Activated naive CD4-positive, alpha-beta T cell (primary cell): ENCODE results near the gene EIF4E.
A peak's percentile ranks its signal among the peaks of the same experiment; 100 is the strongest.
"Not testable (repeated sequence)": the region's sequence is repeated elsewhere in the genome, so short reads cannot be mapped to it uniquely, and the experiment has no call there.

Source experiments
- DNase-seq, 4 experiments: peaks; one replicate each; lab custom pipeline; 2025; lab: John Stamatoyannopoulos, UW

EIF4E gene, protein sequence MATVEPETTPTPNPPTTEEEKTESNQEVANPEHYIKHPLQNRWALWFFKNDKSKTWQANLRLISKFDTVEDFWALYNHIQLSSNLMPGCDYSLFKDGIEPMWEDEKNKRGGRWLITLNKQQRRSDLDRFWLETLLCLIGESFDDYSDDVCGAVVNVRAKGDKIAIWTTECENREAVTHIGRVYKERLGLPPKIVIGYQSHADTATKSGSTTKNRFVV

DNA sequence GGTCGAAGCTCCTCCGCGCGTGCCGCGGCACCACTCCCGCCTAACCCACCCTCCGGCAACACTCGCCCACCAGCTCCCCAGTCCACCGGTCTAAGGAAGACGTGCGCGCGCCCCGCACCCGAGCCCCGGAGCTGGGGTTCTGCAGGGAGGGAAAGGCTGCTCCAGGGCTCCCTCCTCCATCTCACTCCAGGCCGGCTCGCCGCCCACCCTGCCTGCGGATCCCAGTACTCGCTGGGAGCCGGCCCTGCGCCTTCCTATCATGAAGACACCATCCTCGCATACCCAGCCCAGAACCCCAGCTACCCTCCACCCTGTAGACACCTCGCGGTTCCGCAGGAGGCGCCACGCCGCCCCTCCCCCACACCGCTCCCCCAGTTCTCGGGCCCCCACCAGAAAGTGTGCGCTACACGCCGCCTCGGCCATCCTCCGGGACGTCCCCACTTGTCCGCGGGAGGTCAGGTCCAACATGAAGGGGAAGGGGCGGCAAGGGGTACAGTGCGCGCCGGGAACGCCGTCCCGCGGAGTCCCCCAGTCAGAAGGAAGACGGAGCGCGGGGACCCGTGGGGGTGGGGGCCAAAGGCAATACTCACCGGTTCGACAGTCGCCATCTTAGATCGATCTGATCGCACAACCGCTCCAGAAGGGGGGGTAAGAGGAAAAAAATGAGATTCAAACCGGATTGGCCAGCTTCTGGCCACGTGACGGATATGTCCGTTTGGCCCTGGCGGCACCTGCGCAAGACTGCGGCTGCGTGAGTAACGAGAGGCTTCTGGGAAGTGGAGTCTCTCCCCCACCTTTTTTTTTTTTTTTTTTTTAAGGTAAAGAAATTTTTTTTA lies at the start of gene EIF4E:
TSS of gene EIF4E (minus strand) at position 629 of the 836 bp plus-strand sequence. CDS start at position 608, 21 bp downstream.
- DNase-seq: peak; percentile 85 to 94 (median 90)

DNA sequence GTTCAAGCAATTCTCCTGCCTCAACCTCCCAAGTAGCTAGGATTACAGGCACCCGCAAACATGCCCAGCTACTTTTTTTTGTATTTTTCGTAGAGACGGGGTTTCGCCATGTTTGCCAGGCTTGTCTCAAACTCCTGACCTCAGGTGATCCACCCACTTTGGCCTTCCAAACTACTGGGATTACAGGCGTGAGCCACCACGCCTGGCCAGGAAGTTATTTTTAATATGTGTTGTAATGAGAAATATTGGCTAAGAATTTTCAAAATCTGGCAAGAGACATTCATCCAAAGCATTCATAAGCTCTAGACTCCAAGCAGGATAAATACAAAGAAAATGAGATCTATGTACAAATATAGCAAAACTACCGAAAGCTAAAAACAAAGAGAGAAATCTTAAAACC lies 48.6 kb upstream of the EIF4E start:
- DNase-seq: no peak

DNA sequence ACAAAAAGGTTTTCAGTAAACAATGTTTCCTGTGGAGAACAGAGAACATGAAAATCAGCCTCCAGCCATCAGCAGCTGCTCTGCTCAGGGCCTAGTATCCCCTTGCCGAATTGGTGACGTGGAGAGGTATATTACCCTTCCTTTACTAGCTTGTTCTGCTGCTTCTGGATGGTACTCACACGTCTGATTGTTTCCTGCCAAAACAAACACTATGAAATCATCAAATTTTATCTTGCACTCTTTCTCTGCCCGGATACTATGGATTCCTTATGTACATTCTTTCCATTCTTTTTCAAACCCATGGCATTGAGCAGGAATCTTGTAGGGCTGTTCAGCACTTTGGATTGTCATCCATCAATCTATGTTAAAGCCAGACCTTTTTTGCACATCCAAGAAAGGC lies 47.8 kb upstream of the EIF4E start:
- DNase-seq: no peak

DNA sequence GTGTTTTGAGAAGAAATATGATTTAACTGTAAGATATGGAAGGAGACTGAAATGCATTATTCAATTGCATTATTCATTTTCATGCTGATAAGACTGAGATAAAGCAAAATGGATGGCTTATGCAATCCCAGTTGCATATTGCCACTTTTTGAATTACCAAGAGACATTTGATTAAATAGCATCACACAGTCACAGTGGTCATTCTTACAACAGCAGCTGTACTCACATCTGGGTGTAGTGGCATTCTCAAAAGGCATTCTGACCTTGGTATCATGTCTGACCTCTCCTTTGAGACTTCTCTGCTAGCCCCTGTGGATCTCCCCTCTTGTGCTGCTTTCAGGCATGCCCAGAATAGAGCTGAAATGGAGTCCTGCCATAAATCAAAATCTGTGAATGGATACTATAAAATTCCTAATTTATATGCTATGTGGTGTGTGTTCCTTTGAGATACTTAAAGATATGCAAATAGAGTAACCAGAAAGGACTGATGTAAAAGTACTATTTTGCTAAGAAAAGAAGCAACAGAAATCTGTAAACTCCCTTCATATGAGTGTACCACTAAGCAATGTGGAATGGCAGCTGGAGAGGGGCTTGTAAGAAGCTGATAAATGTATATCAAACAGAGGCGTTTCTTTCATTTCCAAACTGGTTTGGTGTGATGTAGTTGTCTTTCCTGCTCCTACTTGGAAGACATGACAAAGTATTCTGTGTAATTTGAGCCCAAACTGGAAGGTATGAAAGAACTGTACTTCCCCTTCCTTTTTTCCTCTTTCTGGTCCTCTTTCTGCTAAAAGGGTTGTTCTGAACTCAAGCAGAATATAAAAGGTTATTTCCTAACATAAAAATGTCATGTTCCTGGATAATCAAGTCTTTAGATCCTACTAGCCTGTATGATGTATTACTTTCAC lies 41.2 kb upstream of the EIF4E start:
- DNase-seq: no peak

- no peak for DNase-seq
These were observed 38.9 kb upstream of the EIF4E start for GRCh38 chr4:98967786-98968329.

GRCh38 chr4:98966926-98967325 lies 38.0 kb upstream of the EIF4E start:
- DNase-seq: no peak

DNA sequence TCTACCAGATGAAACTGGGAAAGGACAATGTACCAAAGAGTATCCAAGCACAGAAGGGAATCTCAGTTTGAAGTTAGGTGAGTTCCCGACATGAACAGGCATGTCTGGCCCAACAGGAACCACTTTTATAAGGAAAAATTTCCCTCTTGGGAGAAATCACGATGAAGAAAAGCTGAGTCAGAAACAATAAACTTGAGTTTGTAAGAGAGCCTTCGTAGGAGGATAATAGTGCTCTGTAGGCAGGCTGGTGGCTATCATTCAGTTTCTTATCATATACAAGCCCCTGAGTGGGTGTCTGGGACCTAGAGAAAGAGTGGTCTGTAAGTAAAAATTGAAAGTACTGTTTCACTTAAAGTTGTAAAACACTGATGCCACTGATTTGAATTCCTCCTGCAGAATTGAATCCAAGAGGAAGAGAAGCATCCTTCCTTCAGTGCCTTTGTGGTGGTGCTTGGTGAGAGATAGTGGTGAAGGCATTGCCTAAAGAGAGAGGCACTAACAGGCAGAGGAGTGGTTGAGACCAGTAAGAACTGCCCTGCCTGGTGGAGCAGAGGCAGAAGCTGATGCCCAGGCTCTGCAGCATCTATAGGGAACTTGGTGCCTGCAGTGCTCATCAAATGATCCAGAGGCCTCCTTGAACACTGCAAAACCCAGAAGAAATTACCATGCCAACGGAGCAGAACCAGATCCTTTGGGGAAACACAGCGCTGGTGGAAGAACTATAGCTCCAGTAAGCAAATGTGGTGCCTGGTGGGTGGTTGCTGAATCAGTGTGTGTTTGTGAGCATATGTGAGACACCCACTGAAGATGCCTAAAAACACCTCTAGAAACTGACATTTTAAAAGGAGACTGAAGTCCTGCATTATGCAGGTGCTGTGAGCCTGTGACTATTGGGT lies 34.9 kb upstream of the EIF4E start:
- no peak for DNase-seq

DNA sequence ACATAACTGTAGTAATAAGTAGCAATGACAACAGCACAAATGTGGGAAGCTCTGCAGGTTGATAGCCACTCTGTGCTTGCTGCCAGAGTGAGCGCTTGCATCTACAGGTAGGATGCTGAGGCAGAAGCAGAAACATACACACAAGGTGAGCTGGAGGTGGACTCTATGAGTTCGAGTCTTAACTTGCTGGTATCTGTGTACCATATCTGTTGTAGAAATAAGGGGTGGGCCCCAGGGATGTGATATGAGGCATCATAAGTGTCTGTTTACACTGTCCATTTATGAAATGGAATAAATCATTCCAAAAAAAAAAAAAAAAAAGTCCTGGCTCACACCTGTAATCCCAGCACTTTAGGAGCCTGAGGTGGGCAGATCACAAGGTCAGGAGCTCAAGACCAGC lies 32.8 kb upstream of the EIF4E start:
- no peak for DNase-seq

GRCh38 chr4:98959411-98959810 lies 30.5 kb upstream of the EIF4E start:
- DNase-seq: no peak

DNA sequence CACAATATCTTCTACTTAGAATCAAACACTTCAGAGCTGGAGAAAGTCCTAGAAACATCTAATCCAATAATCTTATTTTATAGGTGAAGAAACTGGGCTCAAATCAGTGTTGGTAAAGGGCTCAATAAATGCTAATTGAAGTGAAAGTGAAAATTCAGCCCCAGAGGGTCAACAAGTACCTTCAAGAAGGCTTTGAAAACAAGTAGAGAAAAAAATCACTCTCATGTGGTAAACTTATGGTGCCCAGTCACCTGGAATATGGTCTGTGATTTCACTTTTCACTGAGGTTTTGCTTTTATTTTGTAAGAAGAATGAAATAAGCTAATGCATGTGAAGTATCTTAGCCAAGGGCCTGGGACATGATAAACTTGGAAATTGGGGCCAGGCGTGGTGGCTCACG lies 29.1 kb upstream of the EIF4E start:
- DNase-seq: no peak

- DNase-seq: no peak
These were observed 26.3 kb upstream of the EIF4E start for GRCh38 chr4:98955229-98955628.

DNA sequence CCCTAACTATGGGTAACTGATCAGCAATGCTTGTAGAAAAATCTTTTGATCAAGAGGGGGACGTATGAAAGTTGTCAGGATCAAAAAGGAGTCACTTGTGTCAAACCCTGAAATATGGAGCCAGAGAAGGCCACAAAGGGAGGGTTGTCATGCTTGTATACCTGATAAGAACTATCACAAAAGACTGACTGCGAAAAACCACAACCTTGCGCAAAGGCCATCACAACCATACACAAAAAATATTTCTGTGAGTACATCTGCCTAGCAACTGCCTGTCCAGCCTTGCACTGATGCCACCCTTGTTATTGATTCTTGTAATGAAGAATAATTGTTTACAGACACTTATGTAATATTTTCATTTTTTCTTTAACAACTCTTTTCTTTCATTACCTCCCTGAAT lies 22.8 kb upstream of the EIF4E start:
- DNase-seq: no peak

DNA sequence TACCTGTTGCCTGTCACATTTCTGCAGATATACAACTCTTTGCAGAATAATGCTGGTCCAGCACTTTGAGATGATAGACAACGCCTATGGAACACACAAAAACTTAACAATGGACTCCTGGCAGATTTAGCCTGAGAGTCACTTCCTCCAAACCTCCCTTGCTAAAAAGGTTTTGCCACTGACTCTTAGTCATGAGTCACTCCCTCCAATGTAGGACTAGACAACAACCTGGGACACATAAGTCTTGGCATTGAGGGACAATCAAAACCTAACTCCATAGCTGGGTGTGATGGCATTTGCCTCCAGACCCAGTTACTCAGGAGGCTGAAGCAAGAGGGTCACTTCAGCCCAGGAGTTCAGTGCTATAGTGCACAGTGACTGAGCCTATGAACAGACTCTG lies 22.0 kb upstream of the EIF4E start:
- DNase-seq: no peak

DNA sequence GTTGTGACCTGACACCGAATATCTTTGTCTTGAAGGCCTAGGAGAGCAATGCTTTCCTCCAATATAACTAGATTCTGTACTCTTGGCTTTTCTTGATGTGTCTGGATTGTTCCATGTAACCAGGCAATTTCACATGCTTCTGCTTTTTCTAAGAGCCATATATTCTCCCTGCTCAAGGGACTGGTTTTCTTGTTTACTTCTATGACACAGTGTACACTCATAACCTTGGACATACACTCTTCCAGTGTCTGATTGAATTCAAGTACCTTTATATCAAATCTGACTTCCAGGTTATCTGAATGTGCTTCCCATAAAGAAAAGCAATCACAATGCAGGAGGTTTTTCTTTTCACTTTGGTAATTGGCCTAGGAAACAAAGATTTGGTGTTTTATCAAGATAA lies 17.4 kb upstream of the EIF4E start:
- DNase-seq: no peak

- DNase-seq: no peak
These were observed 16.4 kb upstream of the EIF4E start for GRCh38 chr4:98945297-98945850.

- DNase-seq: no peak
These were observed 11.0 kb upstream of the EIF4E start for GRCh38 chr4:98939892-98940298.

GRCh38 chr4:98939438-98939837 lies 10.5 kb upstream of the EIF4E start:
- no peak for DNase-seq

DNA sequence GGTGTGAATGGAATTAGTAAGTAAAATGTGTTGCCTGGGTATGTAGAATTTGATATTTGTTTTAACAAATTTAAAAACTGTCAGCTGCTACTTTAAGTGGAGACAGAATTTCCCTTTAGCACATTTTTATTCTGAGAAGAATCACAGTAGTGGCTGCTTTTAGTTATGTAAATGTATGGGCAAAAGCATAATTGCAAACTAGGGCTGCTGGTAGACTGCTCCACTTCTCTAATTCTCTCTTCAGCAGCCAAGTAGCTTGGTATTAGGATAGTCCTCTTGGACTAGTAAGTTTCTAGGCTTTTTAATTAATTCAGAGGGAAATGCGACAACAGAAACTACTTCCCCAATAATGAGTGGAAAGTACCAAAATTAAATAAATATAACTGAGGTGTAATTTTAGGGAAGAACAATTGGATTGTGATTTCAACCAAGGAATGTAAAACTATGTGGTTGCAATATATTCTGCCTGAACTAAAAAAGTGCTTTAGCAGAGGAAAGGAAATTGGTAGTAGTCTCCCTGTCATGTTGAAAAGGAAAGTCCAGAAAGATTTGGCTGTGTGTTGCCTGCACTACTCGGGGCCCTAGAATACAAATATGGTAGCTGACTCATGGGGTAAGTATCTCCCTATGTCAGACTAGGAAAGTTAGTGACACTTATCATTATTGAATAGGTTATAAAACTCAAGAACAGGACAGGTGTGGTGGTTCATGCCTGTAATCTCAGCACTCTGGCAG lies 9.2 kb upstream of the EIF4E start:
- no peak for DNase-seq

DNA sequence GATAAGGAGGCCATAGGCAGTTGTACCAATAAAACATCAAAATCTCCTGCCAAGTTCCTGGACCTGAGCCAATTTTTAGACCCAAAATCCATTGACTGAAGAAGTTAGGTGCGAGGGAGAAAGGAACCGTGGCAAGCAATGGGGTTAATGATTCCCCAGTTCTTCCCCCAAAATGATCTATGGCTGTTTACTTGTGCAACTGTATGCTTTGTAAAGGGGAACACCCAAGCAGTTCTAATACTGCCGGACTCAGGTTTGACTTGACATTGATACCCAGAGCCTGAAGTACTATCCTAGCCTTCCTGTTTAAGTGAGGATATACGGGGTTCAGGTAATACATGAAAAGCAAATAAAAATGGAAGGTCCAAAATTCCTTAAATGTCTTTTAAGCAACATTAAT lies 6.7 kb upstream of the EIF4E start:
- DNase-seq: no peak

DNA sequence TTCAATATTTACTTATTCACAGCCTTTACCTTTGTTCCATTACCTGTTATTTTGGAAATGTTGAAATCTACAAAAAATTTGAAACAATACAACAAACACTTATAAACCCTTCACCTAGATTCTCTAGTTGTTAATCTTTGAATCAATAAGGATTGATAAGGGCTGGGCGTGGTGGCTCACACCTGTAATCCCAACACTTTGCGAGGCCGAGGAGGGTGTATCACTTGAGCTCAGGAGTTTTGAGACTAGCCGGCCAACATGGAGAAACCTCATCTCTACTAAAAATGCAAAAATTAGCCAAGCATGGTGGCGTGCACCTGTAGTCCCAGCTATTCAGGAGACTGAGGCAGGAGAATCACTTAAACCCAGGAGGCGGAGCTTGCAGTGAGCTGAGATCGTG lies 5.9 kb upstream of the EIF4E start:
- not testable (repeated sequence) for DNase-seq
